OCI-LY3 (cell line): ENCODE measurements around the gene EEA1.

ENCODE experiments used
- H2AFZ ChIP-seq: fragments of 200-600, 300-600 bp; shearing (Covaris generic); 2 replicates; pipeline ENCODE4 v1.6.0; 2014; ENCODE audit warnings: antibody characterized with exemption, low read depth, low read length
- H3K27ac ChIP-seq: fragments of 200-600, 300-600 bp; sonication (generic); 2 replicates; pipeline ENCODE4 v1.5.1; 2014; ENCODE audit warnings: mild to moderate bottlenecking, low read length, moderate library complexity, mixed read lengths
- H3K27me3 ChIP-seq: fragments of 200-600, 300-600 bp; sonication (generic); 2 replicates; pipeline ENCODE4 v1.6.1; 2014; ENCODE audit warnings: low read depth, low read length, mixed read lengths
- H3K36me3 ChIP-seq: fragments of 200-600, 300-600 bp; sonication (generic); replicated peaks from 2 replicates; pipeline ENCODE3; 2014; ENCODE audit warnings: low read depth, low read length, mixed read lengths
- H3K4me1 ChIP-seq: fragments of 300-600, 200-600 bp; sonication (generic); 2 replicates; pipeline ENCODE4 v1.6.1; 2014; ENCODE audit warnings: low read length, mixed read lengths
- H3K4me2 ChIP-seq: fragments of 200-600, 300-600 bp; sonication (generic); 2 replicates; pipeline ENCODE4 v1.6.1; 2014; ENCODE audit warnings: low read length, mixed read lengths
- H3K4me3 ChIP-seq: fragments of 300-600, 200-600 bp; sonication (generic); 2 replicates; pipeline ENCODE4 v1.5.1; 2014; ENCODE audit warnings: antibody characterized with exemption, mild to moderate bottlenecking, low read length, moderate library complexity
- H3K79me2 ChIP-seq: fragments of 300-600, 200-600 bp; shearing (Covaris generic); 2 replicates; pipeline ENCODE4 v1.6.1; 2014; ENCODE audit warnings: mild to moderate bottlenecking, low read length, mixed read lengths
- H3K9ac ChIP-seq: fragments of 300-600, 200-600 bp; shearing (Covaris generic); 2 replicates; pipeline ENCODE4 v1.6.0; 2014; ENCODE audit warnings: mild to moderate bottlenecking, low read length, moderate library complexity
- H3K9me3 ChIP-seq: fragments of 200-600, 300-600 bp; shearing (Covaris generic); 2 replicates; pipeline ENCODE4 v1.6.1; 2014; ENCODE audit warnings: low read length, mixed read lengths; ENCODE audit not compliant: insufficient read depth
- H4K20me1 ChIP-seq: fragments of 200-600, 300-600 bp; sonication (generic); 2 replicates; pipeline ENCODE4 v1.6.1; 2016; ENCODE audit warnings: low read length, mixed read lengths; ENCODE audit not compliant: insufficient read depth
- EZH2phosphoT487 ChIP-seq: fragments of 200-600 bp; shearing (Covaris generic); IDR thresholded peaks from 2 replicates; pipeline ENCODE4 v1.6.1; 2018; ENCODE audit warnings: antibody characterized with exemption, mixed run types, low read depth
- TF ChIP-seq, protein P1 (sequence below): fragments of 200-600, 300-600 bp; sonication (generic); IDR thresholded peaks from 2 replicates; pipeline ENCODE4 v1.5.1; 2014; ENCODE audit warnings: antibody characterized with exemption, low read length, low read depth

The EEA1 gene

DNA sequence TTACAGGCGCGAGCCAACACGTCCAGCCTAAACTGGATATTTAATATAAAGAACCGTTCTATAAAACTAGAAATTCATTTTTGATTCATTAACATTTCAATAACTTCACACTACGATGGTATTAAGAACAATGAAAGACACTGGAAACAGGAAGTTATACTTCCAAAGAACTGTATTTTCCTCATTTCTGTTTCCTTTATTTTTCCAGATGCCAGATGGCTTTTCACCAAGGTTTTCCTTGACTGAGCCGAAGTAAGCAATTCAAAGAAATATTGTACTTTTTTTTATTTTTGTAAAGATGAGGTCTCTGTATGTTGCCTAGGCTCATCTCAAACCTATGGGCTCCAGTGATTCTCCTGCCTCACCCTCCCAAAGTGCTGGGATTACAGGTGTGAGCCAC lies 28.2 kb downstream of the EEA1 start:
- H3K9ac ChIP-seq: no peak overlapping the region
- no peaks in the 10 kb centered on the region for H3K27me3 ChIP-seq
- no peak overlapping the region for H3K4me3 ChIP-seq
- TF ChIP-seq EZH2phosphoT487: no peak
- TF ChIP-seq, protein P1, sequence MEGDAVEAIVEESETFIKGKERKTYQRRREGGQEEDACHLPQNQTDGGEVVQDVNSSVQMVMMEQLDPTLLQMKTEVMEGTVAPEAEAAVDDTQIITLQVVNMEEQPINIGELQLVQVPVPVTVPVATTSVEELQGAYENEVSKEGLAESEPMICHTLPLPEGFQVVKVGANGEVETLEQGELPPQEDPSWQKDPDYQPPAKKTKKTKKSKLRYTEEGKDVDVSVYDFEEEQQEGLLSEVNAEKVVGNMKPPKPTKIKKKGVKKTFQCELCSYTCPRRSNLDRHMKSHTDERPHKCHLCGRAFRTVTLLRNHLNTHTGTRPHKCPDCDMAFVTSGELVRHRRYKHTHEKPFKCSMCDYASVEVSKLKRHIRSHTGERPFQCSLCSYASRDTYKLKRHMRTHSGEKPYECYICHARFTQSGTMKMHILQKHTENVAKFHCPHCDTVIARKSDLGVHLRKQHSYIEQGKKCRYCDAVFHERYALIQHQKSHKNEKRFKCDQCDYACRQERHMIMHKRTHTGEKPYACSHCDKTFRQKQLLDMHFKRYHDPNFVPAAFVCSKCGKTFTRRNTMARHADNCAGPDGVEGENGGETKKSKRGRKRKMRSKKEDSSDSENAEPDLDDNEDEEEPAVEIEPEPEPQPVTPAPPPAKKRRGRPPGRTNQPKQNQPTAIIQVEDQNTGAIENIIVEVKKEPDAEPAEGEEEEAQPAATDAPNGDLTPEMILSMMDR: no peak
- no peak overlapping the region for H3K27ac ChIP-seq
- H3K4me1 ChIP-seq: no peaks in the 10 kb centered on the region
- H2AFZ ChIP-seq: no peak overlapping the region
- peaks cover 31% of the 10 kb centered on the region for H3K79me2 ChIP-seq
- no peaks in the 10 kb centered on the region; the same call in 1 of the 2 replicates for H4K20me1 ChIP-seq
- no peaks in the 10 kb centered on the region for H3K9me3 ChIP-seq
- H3K36me3 ChIP-seq: no peaks in the 10 kb centered on the region
- H3K4me2 ChIP-seq: no peak overlapping the region

DNA sequence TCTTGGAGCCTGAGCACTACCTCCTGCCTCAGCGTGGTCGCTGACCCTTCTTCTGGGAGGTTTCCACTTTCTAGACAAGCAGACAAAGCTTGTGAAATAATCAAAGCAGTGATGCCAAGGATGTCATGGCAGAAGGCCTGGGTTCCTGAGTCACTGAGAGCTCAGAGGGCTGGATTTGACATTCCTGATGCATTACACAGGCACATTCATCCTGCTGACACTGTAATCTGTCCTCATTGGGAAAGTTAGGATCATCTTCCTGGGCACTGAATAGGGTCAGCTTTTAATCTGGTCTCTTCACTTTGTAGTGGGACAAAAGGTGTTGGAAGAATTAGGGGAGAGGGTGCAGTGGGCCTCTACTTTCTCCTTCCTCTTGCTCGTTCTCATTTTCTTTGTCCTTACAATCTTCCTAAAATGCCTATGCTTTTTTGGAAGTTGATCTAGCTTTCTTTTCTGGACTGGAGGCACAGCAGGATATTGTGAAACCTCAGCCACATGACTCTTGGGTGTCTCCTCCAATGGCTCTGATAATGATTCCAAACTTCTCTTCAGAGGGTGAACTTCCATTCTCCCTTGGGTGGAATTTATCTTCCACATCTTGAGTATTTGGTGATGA lies 29.6 kb downstream of the EEA1 start:
- Histone ChIP-seq H4K20me1 (no peaks in the 10 kb centered on the region; the same call in 1 of the 2 replicates), H2AFZ (no peak overlapping the region), H3K27me3 (no peaks in the 10 kb centered on the region), H3K9ac (no peak overlapping the region), H3K9me3 (no peaks in the 10 kb centered on the region), H3K4me3 (no peak overlapping the region), H3K79me2 (peaks cover 20% of the 10 kb centered on the region), H3K4me1 (peaks cover under 1% of the 10 kb centered on the region; the same call in 1 of the 2 replicates), H3K27ac (no peak overlapping the region), H3K4me2 (no peak overlapping the region), H3K36me3 (no peaks in the 10 kb centered on the region)
- TF ChIP-seq, protein P1: no peak
- no peak for TF ChIP-seq EZH2phosphoT487

DNA sequence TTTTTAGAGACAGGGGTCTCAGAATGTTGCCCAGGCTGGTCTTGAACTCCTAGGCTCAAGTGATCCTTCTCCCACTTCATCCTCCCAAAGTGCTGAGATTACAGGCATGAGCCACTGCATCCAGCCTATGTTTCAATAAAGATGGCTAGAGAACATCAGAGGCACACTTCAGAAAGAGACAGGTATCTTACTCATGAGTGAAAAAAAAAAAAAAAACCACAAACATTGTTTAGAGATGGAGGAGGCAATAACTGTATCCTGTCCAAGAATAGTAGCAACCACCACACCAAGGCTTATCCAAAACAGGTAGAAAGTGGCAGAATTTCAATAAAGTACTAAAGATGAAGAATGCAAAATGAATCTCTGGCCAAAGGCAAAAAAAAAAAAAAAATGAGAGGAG lies 30.3 kb downstream of the EEA1 start:
- Histone ChIP-seq H3K27ac (no peak overlapping the region), H3K36me3 (no peaks in the 10 kb centered on the region), H3K4me3 (no peak overlapping the region), H3K79me2 (peaks cover 19% of the 10 kb centered on the region), H3K9ac (no peak overlapping the region), H3K9me3 (no peaks in the 10 kb centered on the region), H3K4me2 (no peak overlapping the region), H4K20me1 (no peaks in the 10 kb centered on the region; the same call in 1 of the 2 replicates), H2AFZ (no peak overlapping the region), H3K27me3 (no peaks in the 10 kb centered on the region), H3K4me1 (peaks cover 6% of the 10 kb centered on the region; the same call in 1 of the 2 replicates)
- TF ChIP-seq, protein P1: no peak
- no peak for TF ChIP-seq EZH2phosphoT487

DNA sequence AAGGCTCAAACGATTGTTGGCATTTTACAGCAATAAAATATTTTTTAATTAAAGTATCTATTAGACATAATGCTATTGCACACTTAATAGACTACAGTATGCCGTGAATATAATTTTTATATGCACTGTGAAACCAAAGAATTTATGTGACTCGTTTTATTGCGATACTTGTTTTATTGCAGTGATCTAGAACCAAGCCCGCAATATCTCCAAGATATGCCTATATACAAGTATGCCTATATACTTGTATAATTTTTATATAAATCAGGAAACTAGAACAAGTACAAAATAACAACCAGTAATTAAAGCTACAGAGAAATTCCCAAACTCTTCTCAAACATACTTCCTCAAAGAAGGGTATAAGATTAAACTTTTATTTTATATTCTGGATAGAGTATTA lies 31.3 kb downstream of the EEA1 start:
- TF ChIP-seq, protein P1: no peak
- TF ChIP-seq EZH2phosphoT487: no peak
- Histone ChIP-seq H3K27ac (no peak overlapping the region), H3K36me3 (no peaks in the 10 kb centered on the region), H3K9ac (no peak overlapping the region), H3K4me2 (no peak overlapping the region), H2AFZ (no peak overlapping the region), H4K20me1 (no peaks in the 10 kb centered on the region; the same call in 1 of the 2 replicates), H3K4me3 (no peak overlapping the region), H3K4me1 (peaks cover 6% of the 10 kb centered on the region; the same call in 1 of the 2 replicates), H3K9me3 (no peaks in the 10 kb centered on the region), H3K79me2 (peaks cover 19% of the 10 kb centered on the region), H3K27me3 (no peaks in the 10 kb centered on the region)
